HG03520 (cell line): ENCODE data around the gene CISD3.
"Not testable (repeated sequence)": the region's sequence is repeated elsewhere in the genome, so short reads cannot be mapped to it uniquely, and the experiment has no call there.

Experiments used
- ATAC-seq: cut with Tn5 transposase; IDR thresholded peaks from one replicate; pipeline ENCODE4 v1.9.1; 2021; ENCODE audit warnings: mild to moderate bottlenecking, moderate library complexity; ENCODE audit not compliant: unreplicated experiment

CISD3 gene

GRCh38 chr17:38707678-38708351, 22.3 kb upstream of the CISD3 start:
- ATAC-seq: no peak

- ATAC-seq: no peak
These were observed 20.9 kb upstream of the CISD3 start for GRCh38 chr17:38709104-38709820.

GRCh38 chr17:38709864-38710603, 20.1 kb upstream of the CISD3 start:
- no peak for ATAC-seq

GRCh38 chr17:38710604-38710962, 19.6 kb upstream of the CISD3 start:
- no peak for ATAC-seq

GRCh38 chr17:38710985-38711384, 19.2 kb upstream of the CISD3 start:
- no peak for ATAC-seq

GRCh38 chr17:38711792-38712571, 18.2 kb upstream of the CISD3 start:
- no peak for ATAC-seq

GRCh38 chr17:38712593-38712992, 17.5 kb upstream of the CISD3 start:
- ATAC-seq: no peak

GRCh38 chr17:38713456-38714075, 16.6 kb upstream of the CISD3 start:
- ATAC-seq: no peak

- ATAC-seq: no peak
These were observed 14.8 kb upstream of the CISD3 start for GRCh38 chr17:38715216-38715943.

- no peak for ATAC-seq
These were observed 13.7 kb upstream of the CISD3 start for GRCh38 chr17:38716368-38717005.

GRCh38 chr17:38717139-38717745, 12.9 kb upstream of the CISD3 start:
- ATAC-seq: no peak

- ATAC-seq: no peak
These were observed 10.7 kb upstream of the CISD3 start for GRCh38 chr17:38719289-38719942.

- no peak for ATAC-seq
These were observed 10.0 kb upstream of the CISD3 start for GRCh38 chr17:38719943-38720641.

GRCh38 chr17:38720941-38721340, 9.2 kb upstream of the CISD3 start:
- no peak for ATAC-seq

- ATAC-seq: no peak
These were observed 8.3 kb upstream of the CISD3 start for GRCh38 chr17:38721802-38722201.

- no peak for ATAC-seq
These were observed 5.7 kb upstream of the CISD3 start for GRCh38 chr17:38724337-38724988.

GRCh38 chr17:38725066-38725465, 5.1 kb upstream of the CISD3 start:
- no peak for ATAC-seq

- ATAC-seq: not testable (repeated sequence)
These were observed 4.0 kb upstream of the CISD3 start for GRCh38 chr17:38726145-38726544.
